PC-3 (cell line): Measurements from ENCODE around the gene CS. TPM values are rescaled to one million over a fixed set of nuclear protein-coding genes. Genes with fewer than 3 reads are reported as not detected.
A peak's percentile ranks its signal among the peaks of the same experiment; 100 is the strongest.

Experiments
- ATAC-seq: fragments of 200-7000 bp; cut with Tn5 transposase; 2 replicates; pipeline ENCODE4 v1.9.1; 2020; ENCODE audit warnings: mild to moderate bottlenecking, moderate library complexity
- BruUV-seq: library from RNA; stranded (reverse); fragments of 400-500 nt; replicated peaks from 2 replicates; lab custom pipeline; 2021; lab: Mats Ljungman, UMichigan
- CTCF ChIA-PET: fragments of 300-600 bp; sonication (Branson Sonifier 250); formaldehyde crosslinking; loops from one replicate; lab custom pipeline; 2022; ENCODE audit warnings: antibody characterized with exemption; lab: Charles Lee
- POLR2A ChIA-PET: fragments of 300-600 bp; sonication (Branson Sonifier 250); formaldehyde crosslinking; loops from one replicate; lab custom pipeline; 2022; ENCODE audit warnings: antibody characterized with exemption; ENCODE audit not compliant: unreplicated experiment; lab: Charles Lee
- DNase-seq: peaks from one replicate; pipeline ENCODE4 v3.0.0-alpha.2; 2015
- H2AFZ ChIP-seq: fragments of 300-600 bp; sonication (generic); 2 replicates; pipeline ENCODE4 v1.6.0; 2016; ENCODE audit warnings: antibody characterized with exemption, low read length
- H3F3A ChIP-seq: fragments of 300-600 bp; sonication (generic); one replicate; pipeline ENCODE4 v1.6.0; 2017; ENCODE audit warnings: antibody characterized with exemption, low read length, control low read depth, mild to moderate bottlenecking; ENCODE audit not compliant: unreplicated experiment
- H3K27ac ChIP-seq: fragments of 300-600 bp; sonication (generic); 2 replicates; pipeline ENCODE4 v1.5.1; 2016; ENCODE audit warnings: mild to moderate bottlenecking, low read length
- H3K27me3 ChIP-seq: fragments of 300-600 bp; sonication (generic); 2 replicates; pipeline ENCODE4 v1.6.1; 2016; ENCODE audit warnings: low read length, mixed read lengths
- H3K36me3 ChIP-seq: fragments of 300-600 bp; sonication (generic); 2 replicates; pipeline ENCODE4 v1.6.1; 2016; ENCODE audit warnings: low read depth, mixed run types, low read length, mixed read lengths
- H3K4me1 ChIP-seq: fragments of 300-600 bp; sonication (generic); 2 replicates; pipeline ENCODE4 v1.5.1; 2016; ENCODE audit warnings: low read length; ENCODE audit not compliant: insufficient read depth
- H3K4me2 ChIP-seq: fragments of 300-600 bp; sonication (generic); 2 replicates; pipeline ENCODE4 v1.6.0; 2016; ENCODE audit warnings: low read length
- H3K4me3 ChIP-seq: fragments of 300-600 bp; sonication (generic); 2 replicates; pipeline ENCODE4 v1.5.1; 2016; ENCODE audit warnings: mild to moderate bottlenecking, low read length, mixed read lengths
- H3K79me2 ChIP-seq: fragments of 300-600 bp; sonication (generic); 2 replicates; pipeline ENCODE4 v1.6.1; 2017; ENCODE audit warnings: low read length, mixed read lengths
- H3K9ac ChIP-seq: fragments of 300-600 bp; sonication (generic); 2 replicates; pipeline ENCODE4 v1.6.0; 2016; ENCODE audit warnings: mild to moderate bottlenecking, low read length
- H3K9me2 ChIP-seq: fragments of 300-600 bp; sonication (generic); replicated peaks from 2 replicates; pipeline ENCODE4 v1.6.1; 2016; ENCODE audit warnings: mixed run types, low read length, mixed read lengths
- H3K9me3 ChIP-seq: fragments of 300-600 bp; sonication (generic); 2 replicates; pipeline ENCODE4 v1.6.1; 2016; ENCODE audit warnings: low read length, mixed read lengths
- H4K20me1 ChIP-seq: fragments of 300-600 bp; sonication (generic); 2 replicates; pipeline ENCODE4 v1.6.1; 2016; ENCODE audit warnings: low read length, mixed read lengths
- CTCF ChIP-seq: fragments of 300-600 bp; sonication (generic); conservative IDR thresholded peaks from 2 replicates; pipeline ENCODE4 v1.5.1; 2017; ENCODE audit warnings: antibody characterized with exemption, low read depth, mild to moderate bottlenecking, low read length
- EZH2 ChIP-seq: fragments of 300-600 bp; sonication (generic); IDR thresholded peaks from one replicate; pipeline ENCODE4 v1.6.1; 2017; ENCODE audit warnings: antibody characterized with exemption, mild to moderate bottlenecking, low read length; ENCODE audit not compliant: unreplicated experiment
- EZH2phosphoT487 ChIP-seq: fragments of 300-600 bp; sonication (generic); IDR thresholded peaks from 2 replicates; pipeline ENCODE4 v1.6.1; 2018; ENCODE audit warnings: mild to moderate bottlenecking, antibody characterized with exemption, low read length, borderline replicate concordance
- intact Hi-C: fragments of 100-400 bp; cut with micrococcal nuclease; formaldehyde crosslinking; loops from 2 replicates; pipeline ENCODE4 v1.9.0; 2023
- total RNA-seq: library from RNA; depleted of rRNA; stranded (reverse); fragments of >200 nt; gene quantifications from 2 replicates; pipeline ENCODE4 v1.2.3, GENCODE V29; 2014; rRNA removed

The CS gene
- total RNA-seq, 1 experiment from 2014 or later, result 182 TPM

DNA sequence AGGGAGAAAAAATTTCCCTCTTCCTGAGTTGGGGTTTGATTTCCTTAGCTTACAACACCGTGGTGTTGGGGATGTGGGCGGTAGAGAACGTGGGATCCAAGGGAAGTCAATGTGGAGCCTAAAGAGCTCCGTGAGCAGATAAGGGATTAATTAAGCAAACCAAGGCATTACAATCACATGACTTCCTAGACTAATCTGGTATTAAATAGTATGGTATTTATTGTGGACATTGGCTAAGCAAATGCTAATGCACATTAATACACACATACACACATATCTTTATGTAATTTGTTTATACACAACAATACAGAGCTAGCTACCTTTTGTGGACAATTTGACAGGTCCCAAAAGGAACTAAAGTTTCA lies 77.6 kb downstream of the CS start:
- Histone ChIP-seq H3K79me2 (peaks cover 35% of the 10 kb centered on the region), H3F3A (no peaks in the 10 kb centered on the region), H3K9ac (no peak overlapping the region), H3K4me3 (peak overlapping the region; percentile 90; the same call in 1 of the 2 replicates), H3K4me2 (peak overlapping the region; percentile 94), H3K9me3 (no peaks in the 10 kb centered on the region), H2AFZ (no peak overlapping the region), H3K27me3 (no peaks in the 10 kb centered on the region), H3K27ac (peak overlapping the region; percentile 81; the same call in 1 of the 2 replicates), H4K20me1 (no peaks in the 10 kb centered on the region), H3K4me1 (peaks cover 22% of the 10 kb centered on the region), H3K36me3 (no peaks in the 10 kb centered on the region), H3K9me2 (no peaks in the 10 kb centered on the region)
- DNase-seq, result no peak
- no TSS peak for BruUV-seq
- no peak for ATAC-seq
- ChIA-PET CTCF (interaction anchor here (1.2 to 1.6 kb wide), 2 partner anchors 15 to 33 kb away, joined by 3 to 9 read pairs; partner anchors contain the start of gene SMARCC2), POLR2A (interaction anchor here (0.5 to 1.3 kb wide), 2 partner anchors 94 to 135 kb away, joined by 11 to 17 read pairs; partner anchors contain the start of gene ESYT1)
- TF ChIP-seq EZH2phosphoT487, result no peak
- TF ChIP-seq CTCF, result no peak
- no peak for TF ChIP-seq EZH2
- intact Hi-C loops, result loop anchor here (5.0 kb wide), 1 partner anchor 45 kb away; the partner anchor contains the start of gene COQ10A

GRCh38 chr12:56221757-56222530 lies 78.2 kb downstream of the CS start, which contains the start of gene RNF41:
Gene RNF41 (minus strand): TSS chr12:56221922. CDS start chr12:56214047, 7,875 bp downstream.
- TSS peak; percentile 41 for BruUV-seq
- TF ChIP-seq EZH2phosphoT487 (no peak), CTCF (no peak)

More at GRCh38 chr12:56221757-56222530, 78.2 kb downstream of the CS start, which contains the start of gene RNF41:
- peak within 1 kb of the TSS; percentile 89 for H2AFZ ChIP-seq
- peak; percentile 71 for ATAC-seq
- no peaks in the 10 kb centered on the region for H3K36me3 ChIP-seq
- no peaks in the 10 kb centered on the region for H3K9me3 ChIP-seq
- peak within 1 kb of the TSS; percentile 90 for H3K4me3 ChIP-seq
- CTCF ChIA-PET, result interaction anchor here (0.5 to 1.6 kb wide), 8 partner anchors 15 to 1897 kb away, joined by 3 to 9 read pairs (median 5); partner anchors contain the start of genes COPZ1 and SMARCC2
- intact Hi-C loops, result loop anchor here (5.0 kb wide), 1 partner anchor 45 kb away; the partner anchor contains the start of gene COQ10A
- H3K4me1 ChIP-seq, result peaks cover 22% of the 10 kb centered on the region
- H3K79me2 ChIP-seq, result peaks cover 35% of the 10 kb centered on the region
- H4K20me1 ChIP-seq, result no peaks in the 10 kb centered on the region
- peak; percentile 96 for DNase-seq
- POLR2A ChIA-PET, result interaction anchor here (0.5 to 1.3 kb wide), 4 partner anchors 94 to 227 kb away, joined by 3 to 17 read pairs (median 7); partner anchors contain the start of genes ESYT1, PA2G4 and TIMELESS
- no peaks in the 10 kb centered on the region for H3K27me3 ChIP-seq
- H3K4me2 ChIP-seq, result peak within 1 kb of the TSS; percentile 94
- H3K9me2 ChIP-seq, result no peaks in the 10 kb centered on the region
- peak within 1 kb of the TSS; percentile 82 for H3K9ac ChIP-seq
- no peaks in the 10 kb centered on the region for H3F3A ChIP-seq
- H3K27ac ChIP-seq, result peak within 1 kb of the TSS; percentile 81

Other genes starting within 250 kb of the CS start
- gene ERBB3, start 220.2 kb downstream of the CS start, total RNA-seq, result 28.0 and 40.6 TPM in 2 replicates
- 391 and 406 TPM in 2 replicates for gene PA2G4, start 195.8 kb downstream of the CS start, total RNA-seq
- 3,106 and 3,551 TPM in 2 replicates for gene RPL41, start 183.7 kb downstream of the CS start, total RNA-seq
- gene ZC3H10, start 182.1 kb downstream of the CS start, total RNA-seq, result 4.8 and 5.6 TPM in 2 replicates
- 120 and 176 TPM in 2 replicates for gene ESYT1, start 172.1 kb downstream of the CS start, total RNA-seq
- 153 and 178 TPM in 2 replicates for gene MYL6B, start 147.7 kb downstream of the CS start, total RNA-seq
- gene MYL6, start 142.0 kb downstream of the CS start, total RNA-seq, result 1,385 and 1,597 TPM in 2 replicates
- 38.4 and 39.4 TPM in 2 replicates for gene SMARCC2, start 110.8 kb downstream of the CS start, total RNA-seq
- 43.9 and 52.1 TPM in 2 replicates for gene RNF41, start 78.4 kb downstream of the CS start, total RNA-seq
- 91.6 and 98.6 TPM in 2 replicates for gene NABP2, start 76.0 kb downstream of the CS start, total RNA-seq
- 0.18 TPM in 1 of 2 replicates, not detected in the other for gene SLC39A5, start 70.3 kb downstream of the CS start, total RNA-seq
- 19.1 and 26.7 TPM in 2 replicates for gene ANKRD52, start 41.9 kb downstream of the CS start, total RNA-seq
- 9.2 and 9.8 TPM in 2 replicates for gene COQ10A, start 33.4 kb downstream of the CS start, total RNA-seq
- gene CNPY2, start 15.7 kb upstream of the CS start, total RNA-seq, result 109 and 162 TPM in 2 replicates
- gene PAN2, start 33.7 kb upstream of the CS start, total RNA-seq, result 15.3 and 27.1 TPM in 2 replicates
- gene IL23A, start 38.6 kb upstream of the CS start, total RNA-seq, result 17.5 and 18.2 TPM in 2 replicates
- 68.8 and 73.1 TPM in 2 replicates for gene STAT2, start 59.8 kb upstream of the CS start, total RNA-seq
- not detected in 2 replicates for gene APOF, start 62.5 kb upstream of the CS start, total RNA-seq
- gene TIMELESS, start 149.1 kb upstream of the CS start, total RNA-seq, result 26.5 and 29.5 TPM in 2 replicates
- gene MIP, start 154.3 kb upstream of the CS start, total RNA-seq, result not detected in 2 replicates
- gene SPRYD4, start 168.2 kb upstream of the CS start, total RNA-seq, result 3.4 and 3.7 TPM in 2 replicates
- 4.0 and 7.3 TPM in 2 replicates for gene GLS2, start 187.8 kb upstream of the CS start, total RNA-seq
- 10.2 and 11.5 TPM in 2 replicates for gene RBMS2, start 221.5 kb upstream of the CS start, total RNA-seq